Stimulated activated CD4-positive, alpha-beta T cell treated with anti-CD3 and anti-CD28 coated beads, Interleukin-4, amount 100 ng/mL, for 1 hour (primary cell): ENCODE data around the gene KIF5A.
A peak's percentile ranks its signal among the peaks of the same experiment; 100 is the strongest.
"Not testable (repeated sequence)": the region's sequence is repeated elsewhere in the genome, so short reads cannot be mapped to it uniquely, and the experiment has no call there.

ENCODE experiments used
- DNase-seq: peaks from one replicate; pipeline ENCODE4 v3.0.0-alpha.2; 2020

KIF5A gene

DNA sequence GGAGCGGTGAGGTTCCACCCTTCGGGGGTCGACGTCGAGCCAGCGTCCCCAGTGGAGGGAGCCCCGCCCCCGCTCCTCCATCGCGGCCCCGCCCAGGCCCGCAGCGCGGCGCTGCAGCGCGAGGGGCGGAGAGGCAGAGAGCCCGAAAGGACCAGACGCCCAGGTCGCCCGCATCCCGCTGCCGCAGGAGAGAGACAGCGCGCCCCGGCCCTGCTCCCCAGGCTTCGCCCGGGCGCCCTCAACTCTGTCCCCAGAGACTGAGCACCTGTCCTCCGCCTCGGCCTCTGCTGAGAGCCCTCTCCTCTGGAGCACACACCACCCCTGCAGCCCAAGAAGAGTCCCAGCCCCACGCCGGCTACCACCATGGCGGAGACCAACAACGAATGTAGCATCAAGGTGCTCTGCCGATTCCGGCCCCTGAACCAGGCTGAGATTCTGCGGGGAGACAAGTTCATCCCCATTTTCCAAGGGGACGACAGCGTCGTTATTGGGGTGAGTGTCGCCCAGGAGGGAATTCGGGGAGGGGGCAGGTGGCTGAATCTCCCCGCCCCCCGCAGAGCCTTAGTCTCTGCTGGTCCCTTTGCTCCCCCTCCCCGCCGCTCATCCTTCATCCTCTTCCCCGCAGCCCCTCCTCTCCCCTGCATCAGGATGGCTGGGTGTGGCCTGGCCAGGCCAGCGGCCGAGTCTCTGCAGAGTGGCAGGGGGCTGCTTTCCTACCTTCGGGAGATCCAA lies at the start of gene KIF5A:
Gene KIF5A (plus strand): TSS at position 136 of the 732 bp plus-strand sequence. CDS start 228 bp downstream, at position 364.
- DNase-seq: peak; percentile 62

DNA sequence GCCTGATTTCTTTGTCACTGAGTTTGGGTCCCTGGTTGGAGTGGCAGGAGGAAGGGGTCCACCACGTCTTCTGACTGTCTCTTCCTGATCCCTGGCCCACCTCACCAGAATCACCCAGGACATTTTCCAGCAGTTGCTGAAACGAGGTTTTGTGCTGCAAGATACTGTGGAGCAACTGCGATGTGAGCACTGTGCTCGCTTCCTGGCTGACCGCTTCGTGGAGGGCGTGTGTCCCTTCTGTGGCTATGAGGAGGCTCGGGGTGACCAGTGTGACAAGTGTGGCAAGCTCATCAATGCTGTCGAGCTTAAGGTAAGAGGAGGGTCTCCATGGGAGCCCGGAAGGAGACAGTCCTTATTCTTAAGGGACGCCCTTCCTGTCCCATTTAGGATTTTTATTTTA lies 49.6 kb upstream of the KIF5A start:
- no peak for DNase-seq

DNA sequence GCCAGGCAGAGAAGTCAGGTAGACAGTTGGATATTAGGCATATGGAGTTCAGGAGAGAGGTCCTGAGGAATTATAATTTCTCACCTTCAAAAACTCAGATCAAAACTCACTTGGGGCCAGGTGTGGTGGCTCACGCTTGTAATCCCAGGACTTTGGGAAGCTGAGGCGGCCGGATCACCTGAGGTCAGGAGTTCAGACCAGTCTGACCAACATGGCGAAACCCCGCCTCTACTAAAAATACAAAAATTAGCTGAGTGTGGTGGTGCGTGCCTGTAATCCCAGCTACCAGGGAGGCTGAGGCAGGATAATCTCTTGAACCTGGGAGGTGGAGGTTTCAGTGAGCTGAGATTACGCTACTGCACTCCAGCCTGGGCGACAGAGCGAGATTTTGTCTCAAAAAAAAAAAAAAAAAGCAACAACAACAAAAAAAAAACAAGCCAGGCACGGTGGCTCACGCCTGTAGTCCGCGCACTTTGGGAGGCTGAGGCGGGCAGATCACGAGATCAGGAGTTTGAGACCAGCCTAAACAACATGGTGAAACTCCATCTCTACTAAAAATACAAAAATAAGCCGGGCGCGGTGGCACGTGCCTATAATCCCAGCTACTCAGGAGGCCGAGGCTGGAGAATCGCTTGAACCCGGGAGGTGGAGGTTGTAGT lies 47.4 kb upstream of the KIF5A start:
- not testable (repeated sequence) for DNase-seq

DNA sequence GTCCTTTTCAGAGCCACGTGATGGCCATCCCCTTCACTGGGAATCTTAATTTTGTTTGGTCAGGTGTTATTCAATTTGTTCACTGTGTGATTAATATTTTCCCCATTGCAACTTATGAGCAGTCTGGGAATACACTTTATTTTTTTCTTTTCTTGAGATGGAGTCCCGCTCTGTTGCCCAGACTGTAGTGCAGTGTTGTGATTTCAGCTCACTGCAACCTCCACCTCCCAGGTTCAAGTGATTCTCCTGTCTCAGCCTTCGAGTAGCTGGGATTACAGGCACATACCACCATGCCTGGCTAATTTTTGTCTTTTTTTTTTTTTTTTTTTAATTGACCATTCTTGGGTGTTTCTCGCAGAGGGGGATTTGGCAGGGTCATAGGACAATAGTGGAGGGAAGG lies 43.3 kb upstream of the KIF5A start:
- not testable (repeated sequence) for DNase-seq

DNA sequence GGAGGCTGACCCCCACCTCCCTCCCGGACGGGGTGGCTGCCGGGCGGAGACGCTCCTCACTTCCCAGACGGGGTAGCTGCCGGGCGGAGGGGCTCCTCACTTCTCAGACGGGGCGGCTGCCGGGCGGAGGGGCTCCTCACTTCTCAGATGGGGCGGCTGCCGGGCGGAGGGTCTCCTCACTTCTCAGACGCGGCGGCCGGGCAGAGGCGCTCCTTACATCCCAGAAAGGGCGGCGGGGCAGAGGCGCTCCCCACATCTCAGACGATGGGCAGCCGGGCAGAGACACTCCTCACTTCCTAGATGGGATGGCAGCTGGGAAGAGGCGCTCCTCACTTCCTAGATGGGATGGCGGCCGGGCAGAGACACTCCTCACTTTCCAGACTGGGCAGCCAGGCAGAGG lies 42.0 kb upstream of the KIF5A start:
- not testable (repeated sequence) for DNase-seq

DNA sequence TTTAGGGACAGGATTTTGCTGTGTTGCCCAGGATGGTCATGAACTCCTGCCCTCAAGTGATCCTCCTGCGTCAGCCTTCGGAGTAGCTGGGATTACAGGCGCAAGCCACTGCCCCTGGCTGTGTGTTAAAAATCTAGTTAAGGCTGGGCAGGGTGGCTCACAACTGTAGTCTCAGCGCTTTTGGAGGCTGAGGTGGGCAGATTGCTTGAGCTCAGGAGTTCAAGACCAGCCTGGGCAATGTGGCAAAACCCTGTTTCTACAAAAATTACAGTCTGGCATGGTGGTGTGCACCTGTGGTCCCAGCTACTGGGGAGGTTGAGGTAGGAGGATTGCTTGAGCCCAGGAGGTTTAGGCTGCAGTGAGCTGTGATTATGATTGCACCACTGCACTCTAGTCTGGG lies 38.7 kb upstream of the KIF5A start:
- DNase-seq: no peak

DNA sequence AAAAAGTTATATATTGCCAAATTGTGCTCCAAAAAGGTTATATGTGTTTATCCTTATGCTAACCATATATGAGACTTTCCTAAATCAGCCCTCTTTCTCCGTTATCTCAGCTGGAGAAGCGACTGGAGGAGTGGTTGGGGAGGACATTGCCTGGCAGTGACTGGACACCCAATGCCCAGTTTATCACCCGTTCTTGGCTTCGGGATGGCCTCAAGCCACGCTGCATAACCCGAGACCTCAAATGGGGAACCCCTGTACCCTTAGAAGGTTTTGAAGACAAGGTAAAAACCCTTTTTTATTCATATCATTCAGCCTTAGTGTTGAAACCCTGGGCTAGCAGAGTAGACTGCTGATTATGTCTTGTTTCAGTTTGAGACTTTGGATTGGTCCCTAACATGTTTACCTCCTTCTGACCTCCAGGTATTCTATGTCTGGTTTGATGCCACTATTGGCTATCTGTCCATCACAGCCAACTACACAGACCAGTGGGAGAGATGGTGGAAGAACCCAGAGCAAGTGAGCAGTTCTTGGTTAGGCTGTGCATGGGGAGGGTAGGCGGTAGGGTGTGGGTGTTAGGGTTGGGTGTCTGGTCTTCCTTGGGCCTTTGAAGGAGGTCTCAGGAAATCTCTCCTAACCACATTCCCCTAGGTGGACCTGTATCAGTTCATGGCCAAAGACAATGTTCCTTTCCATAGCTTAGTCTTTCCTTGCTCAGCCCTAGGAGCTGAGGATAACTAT lies 38.1 kb upstream of the KIF5A start:
- DNase-seq: no peak

DNA sequence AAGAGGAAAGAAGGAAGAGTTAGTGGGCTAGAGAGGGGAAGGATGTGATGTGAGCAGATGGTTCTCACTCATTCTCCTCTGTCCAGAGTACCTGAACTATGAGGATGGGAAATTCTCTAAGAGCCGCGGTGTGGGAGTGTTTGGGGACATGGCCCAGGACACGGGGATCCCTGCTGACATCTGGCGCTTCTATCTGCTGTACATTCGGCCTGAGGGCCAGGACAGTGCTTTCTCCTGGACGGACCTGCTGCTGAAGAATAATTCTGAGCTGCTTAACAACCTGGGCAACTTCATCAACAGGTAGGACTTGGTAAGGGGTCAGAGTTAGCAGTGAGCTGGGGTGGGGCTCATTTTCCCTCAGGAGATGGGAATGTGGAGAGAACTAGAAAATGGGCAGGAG lies 37.2 kb upstream of the KIF5A start:
- no peak for DNase-seq

DNA sequence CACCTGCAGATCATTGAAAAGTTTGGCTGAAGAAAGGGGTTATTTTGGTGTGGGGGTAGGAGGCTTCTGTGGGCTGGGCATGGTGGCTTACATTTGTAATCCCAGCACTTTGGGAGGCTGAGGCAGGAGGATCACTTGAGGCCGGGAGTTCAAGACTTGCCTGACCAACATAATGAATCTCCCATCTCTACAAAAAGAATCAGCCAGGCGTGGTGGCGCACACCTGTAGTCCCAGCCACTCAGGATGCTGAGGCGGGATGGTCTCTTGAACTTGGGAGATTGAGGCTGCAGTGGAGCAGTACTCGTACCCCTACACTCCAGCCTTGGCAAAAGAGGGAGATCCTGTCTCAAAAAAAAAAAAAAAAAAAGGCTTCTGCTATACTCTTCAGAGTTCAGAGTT lies 36.6 kb upstream of the KIF5A start:
- no peak for DNase-seq

DNA sequence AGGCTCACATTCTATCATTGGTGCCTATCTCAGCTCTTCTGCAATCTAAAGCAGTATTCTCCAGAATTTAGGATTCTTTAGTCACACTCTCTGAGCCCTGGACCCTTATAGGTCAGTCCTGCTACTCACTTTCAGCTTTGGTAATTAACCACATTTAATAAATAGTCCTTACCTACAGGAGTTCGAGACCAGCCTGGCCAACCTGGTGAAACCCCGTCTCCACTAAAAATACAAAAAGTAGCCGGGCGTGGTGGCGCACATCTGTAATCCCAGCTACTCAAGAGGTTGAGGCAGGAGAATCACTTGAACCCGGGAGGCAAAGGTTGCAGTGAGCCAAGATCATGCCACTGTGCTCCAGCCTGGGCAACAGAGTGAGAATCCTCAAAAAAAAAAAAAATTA lies 36.2 kb upstream of the KIF5A start:
- not testable (repeated sequence) for DNase-seq

DNA sequence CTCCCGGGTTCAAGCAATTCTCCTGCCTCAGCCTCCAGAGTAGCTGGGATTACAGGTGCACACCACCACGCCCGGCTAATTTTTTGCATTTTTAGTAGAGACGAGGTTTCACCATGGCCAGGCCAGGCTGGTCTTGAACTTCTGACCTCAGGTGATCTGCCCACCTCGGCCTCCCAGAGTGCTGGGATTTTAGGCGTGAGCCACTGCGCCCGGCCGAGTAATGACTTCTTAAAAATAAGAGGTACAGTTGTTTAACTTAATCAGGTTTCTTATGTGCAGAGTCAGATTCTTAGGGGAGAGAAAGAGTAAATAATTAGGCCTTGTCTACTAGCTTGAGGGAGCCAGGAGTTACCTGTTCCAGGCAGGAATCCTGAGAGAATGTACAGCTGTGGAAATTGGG lies 35.6 kb upstream of the KIF5A start:
- DNase-seq: not testable (repeated sequence)

DNA sequence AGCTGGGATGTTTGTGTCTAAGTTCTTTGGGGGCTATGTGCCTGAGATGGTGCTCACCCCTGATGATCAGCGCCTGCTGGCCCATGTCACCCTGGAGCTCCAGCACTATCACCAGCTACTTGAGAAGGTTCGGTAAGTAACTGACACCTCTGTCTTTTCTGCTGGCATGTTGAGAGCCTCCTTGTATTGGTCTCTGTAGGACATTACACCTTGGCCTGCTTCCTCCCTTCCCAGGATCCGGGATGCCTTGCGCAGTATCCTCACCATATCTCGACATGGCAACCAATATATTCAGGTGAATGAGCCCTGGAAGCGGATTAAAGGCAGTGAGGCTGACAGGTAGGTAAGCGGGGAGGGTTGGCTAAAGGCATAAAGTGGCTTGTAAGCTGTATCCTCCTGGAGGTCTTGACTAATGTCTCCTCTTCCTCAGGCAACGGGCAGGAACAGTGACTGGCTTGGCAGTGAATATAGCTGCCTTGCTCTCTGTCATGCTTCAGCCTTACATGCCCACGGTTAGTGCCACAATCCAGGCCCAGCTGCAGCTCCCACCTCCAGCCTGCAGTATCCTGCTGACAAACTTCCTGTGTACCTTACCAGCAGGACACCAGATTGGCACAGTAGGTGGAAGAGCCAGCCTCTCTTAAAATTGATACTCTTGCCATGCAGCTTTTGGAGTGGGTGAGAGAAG lies 35.0 kb upstream of the KIF5A start:
- DNase-seq: no peak

DNA sequence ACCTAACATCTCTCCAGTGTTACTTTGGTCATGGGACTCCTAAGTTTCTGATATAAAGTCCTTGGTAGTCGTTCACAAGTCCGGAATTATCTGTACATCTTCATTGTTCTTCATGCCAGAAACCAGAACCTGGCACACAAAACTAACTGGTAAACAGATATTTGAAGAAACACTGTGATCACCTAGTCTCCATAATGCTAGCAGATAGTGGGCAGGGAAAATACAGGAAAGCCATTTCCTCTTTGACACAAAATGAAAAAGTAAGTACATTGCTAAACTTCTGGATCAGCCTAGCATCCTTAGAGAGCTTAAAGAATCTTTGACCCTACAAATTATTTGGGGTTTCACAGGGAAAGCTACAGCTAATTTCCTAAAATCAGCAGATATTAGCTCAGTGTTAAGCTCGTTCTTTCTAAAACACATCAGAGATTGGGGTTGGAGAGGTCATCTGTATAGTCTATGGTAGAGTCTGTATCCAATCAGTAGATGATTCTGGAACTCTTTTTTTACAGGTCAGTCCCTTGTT lies 34.4 kb upstream of the KIF5A start:
- no peak for DNase-seq

DNA sequence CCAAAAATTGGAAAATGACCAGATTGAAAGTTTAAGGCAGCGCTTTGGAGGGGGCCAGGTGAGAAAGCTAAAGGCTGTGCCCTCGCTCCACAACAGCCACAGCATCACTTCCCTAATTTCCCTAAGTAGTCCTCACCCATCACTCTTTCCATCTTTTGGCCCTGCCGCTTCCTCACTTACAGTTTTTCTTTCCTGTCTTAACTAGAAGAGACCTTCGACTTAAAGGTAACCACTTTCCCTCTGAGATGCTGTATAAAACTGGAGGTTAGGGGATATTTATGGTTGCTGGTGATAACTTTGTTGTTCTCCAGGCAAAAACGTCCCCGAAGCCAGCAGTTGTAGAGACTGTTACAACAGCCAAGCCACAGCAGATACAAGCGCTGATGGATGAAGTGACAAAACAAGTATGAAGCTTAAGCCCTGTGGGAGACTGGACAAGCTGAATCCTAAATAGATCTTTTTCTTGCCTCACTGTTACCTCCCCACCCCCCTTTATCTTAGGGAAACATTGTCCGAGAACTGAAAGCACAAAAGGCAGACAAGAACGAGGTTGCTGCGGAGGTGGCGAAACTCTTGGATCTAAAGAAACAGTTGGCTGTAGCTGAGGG lies 33.8 kb upstream of the KIF5A start:
- DNase-seq: no peak

DNA sequence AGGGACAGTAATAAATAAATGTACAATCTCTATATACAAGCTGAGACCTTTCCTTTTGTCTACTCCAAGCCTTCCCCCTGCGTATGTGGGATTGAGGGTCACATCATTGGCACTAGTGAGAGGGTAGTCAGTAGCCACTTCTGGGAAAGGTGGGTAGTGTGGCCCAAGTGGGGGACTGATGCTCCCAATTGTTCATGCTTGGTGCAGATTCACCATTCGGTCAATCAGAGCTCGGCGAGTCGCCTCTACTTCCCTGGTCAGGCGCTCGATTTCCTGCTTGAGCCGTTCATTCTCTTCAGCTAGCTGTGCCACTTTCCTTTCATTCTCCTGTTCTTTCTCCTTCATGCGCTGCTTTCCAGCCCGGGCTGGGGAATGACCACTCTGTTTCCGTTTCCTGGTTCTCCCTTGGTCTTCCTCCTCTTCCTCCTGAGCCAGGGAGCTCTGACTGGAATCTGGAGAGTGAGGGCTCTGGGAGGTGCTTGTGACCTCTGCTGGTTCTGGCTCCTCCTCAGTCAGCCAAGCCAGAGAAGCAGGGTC lies 33.2 kb upstream of the KIF5A start:
- DNase-seq: no peak

DNA sequence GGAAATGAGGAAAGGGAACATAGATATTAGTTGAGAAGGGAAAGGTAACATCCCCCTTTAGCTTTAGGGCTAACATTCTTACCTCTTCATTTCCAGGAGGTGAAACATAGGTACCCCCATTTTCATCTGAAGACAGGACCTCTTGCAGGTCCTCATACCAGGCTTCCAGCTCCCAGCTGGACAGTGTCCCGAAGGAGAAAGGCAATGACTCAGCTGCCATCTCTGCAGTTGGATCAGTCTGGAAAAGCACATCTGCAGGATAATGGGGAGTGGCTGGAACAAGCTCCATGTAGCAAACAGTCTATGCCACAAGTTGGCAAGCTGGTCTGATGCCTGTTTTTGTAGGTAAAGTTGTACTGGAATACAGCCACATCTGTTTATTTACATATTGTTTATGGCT lies 32.7 kb upstream of the KIF5A start:
- no peak for DNase-seq

DNA sequence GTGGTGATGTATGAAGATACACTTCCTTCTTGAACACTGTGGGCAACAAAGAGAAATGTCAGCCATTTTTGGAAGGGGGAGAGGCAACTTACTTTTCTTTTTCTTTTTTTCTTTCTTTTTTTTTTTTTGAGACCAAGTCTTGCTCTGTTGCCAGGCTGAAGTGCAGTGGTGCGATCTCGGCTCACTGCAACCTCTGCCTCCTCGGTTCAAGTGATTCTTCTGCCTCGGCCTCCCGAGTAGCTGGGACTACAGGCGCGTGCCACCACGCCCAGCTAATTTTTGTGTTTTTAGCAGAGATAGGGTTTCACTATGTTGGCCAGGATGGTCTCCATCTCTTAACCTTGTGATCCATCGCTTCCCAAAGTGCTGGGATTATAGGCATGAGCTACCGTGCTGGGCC lies 32.1 kb upstream of the KIF5A start:
- not testable (repeated sequence) for DNase-seq

DNA sequence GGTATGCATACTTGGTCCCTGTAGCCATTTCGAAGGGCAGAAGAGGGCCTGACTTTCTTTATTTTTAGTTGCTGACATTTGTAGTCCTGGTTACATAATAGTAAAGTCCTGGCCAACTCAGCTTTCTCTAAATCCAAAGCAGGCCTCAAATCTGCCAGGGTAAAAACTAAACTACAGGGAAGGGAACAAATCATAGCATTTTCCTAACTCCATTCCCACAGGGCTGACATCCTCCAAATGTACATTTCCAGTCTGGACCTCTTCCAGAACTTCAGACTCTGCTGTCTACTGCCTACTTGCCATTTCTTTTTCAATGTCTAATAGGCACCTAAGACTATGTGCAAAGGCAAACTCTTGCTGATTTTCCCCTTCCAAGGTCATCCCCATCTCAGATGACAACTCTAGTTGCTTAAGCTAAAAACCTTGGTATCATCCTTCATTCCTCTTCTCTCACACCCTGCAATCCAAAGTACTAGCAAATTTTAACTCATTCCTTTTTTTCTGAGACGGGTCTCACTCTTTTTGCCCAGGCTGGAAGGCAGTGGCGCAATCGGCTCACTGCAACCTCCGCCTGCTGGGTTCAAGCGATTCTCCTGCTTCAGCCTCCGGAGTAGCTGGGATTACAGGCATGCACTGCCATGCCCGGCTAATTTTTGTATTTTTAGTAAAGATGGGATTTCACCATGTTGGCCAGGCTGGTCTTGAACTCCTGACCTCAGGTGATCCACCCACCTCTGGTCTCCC lies 31.5 kb upstream of the KIF5A start:
- no peak for DNase-seq

DNA sequence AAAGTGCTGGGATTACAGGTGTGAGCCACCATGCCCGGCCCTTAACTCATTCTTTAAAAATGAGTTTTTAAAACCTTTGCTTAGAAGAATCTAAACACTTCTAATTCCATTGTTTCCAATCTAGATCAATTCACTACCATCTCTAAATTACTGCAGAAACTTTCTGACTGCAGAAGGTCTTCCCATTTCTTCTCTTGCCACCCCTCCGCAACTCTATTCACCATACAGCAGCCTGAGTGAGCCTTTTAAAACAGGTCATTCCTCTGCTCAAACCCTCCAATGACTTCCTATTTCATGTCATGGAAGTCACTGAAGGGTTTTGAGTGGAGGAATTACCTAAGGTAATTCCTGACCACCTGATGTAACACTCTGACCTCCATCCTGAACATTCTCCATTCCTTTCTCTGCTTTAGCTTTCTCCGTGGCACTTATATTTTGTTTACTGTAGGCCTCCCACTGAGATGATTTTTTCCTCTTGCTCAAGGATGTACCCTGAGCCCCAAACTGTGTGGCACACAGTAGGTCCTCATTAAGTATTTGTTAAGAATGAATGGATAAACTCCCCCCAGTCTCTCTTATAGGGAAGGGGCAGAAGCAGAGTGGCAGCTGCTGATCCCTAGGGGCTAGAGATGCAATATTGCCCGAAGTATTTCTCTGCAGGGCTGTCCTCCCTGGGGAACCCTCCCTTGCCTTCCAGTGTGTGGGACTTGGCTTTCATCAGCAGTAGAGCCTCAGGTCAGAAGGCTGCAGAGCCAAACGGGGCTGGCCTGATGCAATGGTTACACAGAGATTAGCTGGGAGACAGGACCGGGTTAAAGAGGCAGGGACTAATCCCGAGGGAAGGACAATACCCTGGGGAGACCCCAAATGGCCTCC lies 30.7 kb upstream of the KIF5A start:
- DNase-seq: peak; percentile 18

DNA sequence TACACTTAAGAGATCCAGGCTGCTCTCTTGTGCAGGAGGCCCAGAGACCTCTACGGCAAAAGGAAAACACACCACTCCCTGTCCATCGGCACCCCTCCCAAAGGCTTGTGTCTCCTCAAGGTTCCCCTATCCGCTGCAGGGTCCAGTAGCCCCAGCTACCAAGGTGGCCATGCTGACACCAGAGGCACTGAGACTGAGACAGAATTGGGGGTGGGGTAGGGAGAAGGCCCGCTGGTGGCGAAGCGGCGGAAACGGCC lies 30.1 kb upstream of the KIF5A start:
- DNase-seq: peak; percentile 29
